ENCODE measurements around the gene SP9.

DNA sequence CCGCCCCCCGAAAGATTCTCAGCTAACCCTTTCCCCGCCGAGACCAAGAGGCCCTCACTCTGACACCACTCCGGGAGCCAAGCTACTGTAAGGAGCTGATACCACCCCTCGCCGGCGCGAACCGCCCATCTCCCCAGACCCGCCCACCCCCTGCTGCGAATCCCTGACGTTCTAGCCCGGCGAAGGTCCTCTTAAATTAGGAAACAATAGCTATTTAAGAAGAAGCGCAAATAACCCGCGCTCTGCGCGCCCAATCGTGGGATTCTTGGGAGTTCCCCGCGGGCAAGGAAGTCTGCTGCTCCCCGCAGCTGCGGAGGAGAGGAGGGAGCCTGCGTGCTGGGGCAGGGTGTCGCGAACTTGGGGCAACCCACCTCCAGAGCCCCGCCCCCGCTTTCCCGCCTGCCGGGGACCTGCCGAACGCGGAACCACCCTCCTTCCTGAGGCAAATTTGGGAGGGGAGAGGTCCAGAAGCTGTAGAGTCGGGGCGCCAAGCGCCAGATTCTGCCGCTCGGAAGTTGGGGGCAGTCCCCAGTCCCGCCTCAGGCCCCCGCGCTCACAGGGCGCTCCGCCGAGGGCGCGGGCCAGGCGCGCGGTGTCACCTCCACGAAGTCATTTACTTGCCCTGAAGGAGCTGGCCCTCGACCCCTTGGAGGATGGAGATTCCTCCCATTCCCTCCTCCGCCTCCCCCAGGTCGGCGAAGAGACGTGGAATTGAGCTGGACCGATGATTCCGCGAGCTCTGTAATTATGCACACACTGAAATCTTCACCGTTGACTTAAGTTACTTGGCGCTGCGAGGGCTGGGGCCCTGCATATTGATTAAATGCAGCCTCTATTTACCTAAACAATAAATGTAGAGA, 8.4 kb upstream of the SP9 start:
- no peak for TF ChIP-seq POLR2AphosphoS5 (IDR thresholded peaks at IDR 0.05; ENCODE audit: borderline replicate concordance, low read depth, low read length)
- TF ChIP-seq FOXP2 (optimal IDR thresholded peaks at IDR 0.05; ENCODE audit: control extremely low read depth, extremely low read length, insufficient read depth): no peak
- no peak for TF ChIP-seq EZH2 (IDR thresholded peaks at IDR 0.05)

All from SK-N-MC (cell line).